Large intestine (tissue), 3 donors: ENCODE data around the gene FOCAD. TPM values are rescaled to one million over a fixed set of nuclear protein-coding genes. Genes with fewer than 3 reads are reported as not detected.

Experiments used
- DNase-seq, 2 donors: peaks; one replicate each; pipeline versions ENCODE4 v3.0.0 to v3.0.0-alpha.2; 2013
- H3K27ac ChIP-seq: one replicate; pipeline ENCODE4 v1.5.1; 2013; ENCODE audit warnings: low read length
- H3K27me3 ChIP-seq: 2 replicates; pipeline ENCODE4 v1.6.1; 2013; ENCODE audit warnings: low read length; ENCODE audit not compliant: control insufficient read depth, insufficient read depth
- H3K36me3 ChIP-seq: 2 replicates; pipeline ENCODE4 v1.6.1; 2013; ENCODE audit warnings: low read length; ENCODE audit not compliant: control insufficient read depth, insufficient read depth
- H3K4me1 ChIP-seq: one replicate; pipeline ENCODE4 v1.6.1; 2013; ENCODE audit warnings: low read length; ENCODE audit not compliant: control insufficient read depth, insufficient read depth
- H3K4me3 ChIP-seq: one replicate; pipeline ENCODE4 v1.5.1; 2013; ENCODE audit warnings: low read length
- H3K9me3 ChIP-seq: one replicate; pipeline ENCODE4 v1.6.1; 2013; ENCODE audit warnings: mild to moderate bottlenecking, low read depth, low read length, moderate library complexity; ENCODE audit not compliant: control insufficient read depth
- WGBS: methylation state at CpG from one replicate; pipeline ENCODE4 v1.1.5; 2013; ENCODE audit warnings: low lambda C conversion rate; ENCODE audit not compliant: insufficient coverage; 5-methylcytosine and 5-hydroxymethylcytosine counted together
- polyA plus RNA-seq: library from polyadenylated mRNA; unstranded; fragments of 120-200 nt; gene quantifications from one replicate; pipeline ENCODE4 v1.2.1, GENCODE V29; 2013

The FOCAD gene
- polyA plus RNA-seq, 1 donor: 16.1 TPM

DNA sequence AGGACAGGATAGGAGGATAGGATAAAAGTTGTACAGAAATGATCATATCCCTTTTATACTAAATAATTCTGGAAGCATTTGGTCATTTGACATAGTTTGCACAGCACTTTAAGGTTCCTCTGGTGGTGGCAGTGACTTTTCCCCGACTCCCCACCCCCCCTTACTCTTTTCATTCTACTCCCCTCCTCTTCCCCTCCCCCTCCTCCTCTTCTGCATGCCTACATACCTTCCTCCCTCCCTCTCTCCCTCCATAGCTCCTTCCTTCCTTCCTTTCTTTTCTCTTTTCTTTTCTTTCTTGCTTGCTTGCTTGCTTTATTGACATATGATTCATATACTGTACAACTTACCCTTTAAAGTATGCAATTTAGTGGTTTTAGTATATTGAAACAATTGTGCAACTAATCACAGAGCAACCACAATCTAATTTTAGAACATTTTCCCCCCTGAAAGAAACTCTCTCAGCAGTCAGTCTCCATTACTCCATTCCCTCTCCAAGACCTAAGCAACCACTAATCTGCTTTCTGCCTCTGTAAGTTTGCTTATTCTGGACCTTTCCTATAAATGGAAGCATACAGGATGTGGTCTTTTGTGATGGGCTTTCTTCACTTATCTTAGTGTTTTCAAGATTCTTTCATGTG is 188.4 kb downstream of the FOCAD start:
- Histone ChIP-seq H3K27me3 (no peaks in the 10 kb centered on the region), H3K27ac (no peak overlapping the region), H3K36me3 (no peaks in the 10 kb centered on the region), H3K4me1 (no peaks in the 10 kb centered on the region), H3K9me3 (no peaks in the 10 kb centered on the region), H3K4me3 (no peak overlapping the region)
- WGBS: no CpG with 5 or more reads among the region's 1 CpG
- no peak for DNase-seq

DNA sequence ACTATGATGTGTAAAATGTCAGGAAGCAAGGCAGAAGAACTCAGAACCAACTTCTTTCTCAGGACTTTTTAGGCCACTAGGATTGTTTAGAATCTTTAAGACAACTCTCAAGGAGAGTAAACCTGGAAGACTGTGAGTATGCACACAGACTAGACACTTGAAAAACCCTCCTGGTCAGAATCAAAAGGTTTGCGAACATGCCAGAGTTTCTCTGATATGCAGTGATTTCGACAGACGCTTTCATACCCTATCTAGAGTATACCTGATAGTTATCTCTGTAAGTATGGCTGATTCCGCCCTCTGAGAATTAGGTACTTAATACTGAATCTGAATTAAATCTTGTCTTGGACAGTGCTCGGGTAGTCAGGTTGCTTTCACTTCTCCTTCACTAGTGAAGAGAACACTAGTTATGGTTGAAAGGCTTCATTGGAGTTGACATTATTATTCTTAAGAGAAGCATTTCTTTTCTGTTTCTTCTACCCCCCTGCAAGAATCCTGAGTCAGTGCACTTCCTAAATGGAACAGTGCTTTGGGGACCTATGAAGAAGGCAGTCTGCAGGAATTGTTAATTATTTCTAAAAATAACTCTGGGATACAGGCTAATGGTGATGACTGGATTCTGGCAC is 189.3 kb downstream of the FOCAD start:
- Histone ChIP-seq H3K27ac (no peak overlapping the region), H3K4me3 (no peak overlapping the region), H3K4me1 (no peaks in the 10 kb centered on the region), H3K9me3 (no peaks in the 10 kb centered on the region), H3K27me3 (no peaks in the 10 kb centered on the region), H3K36me3 (no peaks in the 10 kb centered on the region)
- 100% methylated on average over 1 of the region's 5 CpGs for WGBS
- no peak for DNase-seq

DNA sequence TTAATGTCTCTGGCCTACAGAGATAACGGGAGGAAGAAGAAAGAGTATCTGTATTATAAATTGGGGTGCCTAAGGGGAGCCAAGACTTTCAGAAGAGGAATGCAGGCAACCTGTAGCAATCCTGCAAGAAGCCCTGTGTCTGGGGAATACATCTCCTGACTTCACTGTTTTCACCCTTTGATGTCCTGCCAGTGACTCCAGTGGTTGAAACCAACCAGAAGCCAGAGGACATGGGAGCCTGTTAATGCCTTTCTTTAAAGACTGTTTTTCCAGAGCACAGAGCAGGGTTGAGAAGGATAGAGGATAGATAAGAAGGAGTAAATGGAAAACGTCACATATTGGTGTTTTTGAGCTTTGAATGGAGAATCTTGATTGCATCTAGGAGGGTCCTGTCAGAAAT is 196.2 kb downstream of the FOCAD start:
- WGBS: no CpG with 5 or more reads among the region's 2 CpGs
- Histone ChIP-seq H3K27ac (no peak overlapping the region), H3K36me3 (peaks cover 12% of the 10 kb centered on the region), H3K9me3 (no peaks in the 10 kb centered on the region), H3K4me3 (no peak overlapping the region), H3K27me3 (no peaks in the 10 kb centered on the region), H3K4me1 (no peaks in the 10 kb centered on the region)
- no peak for DNase-seq

DNA sequence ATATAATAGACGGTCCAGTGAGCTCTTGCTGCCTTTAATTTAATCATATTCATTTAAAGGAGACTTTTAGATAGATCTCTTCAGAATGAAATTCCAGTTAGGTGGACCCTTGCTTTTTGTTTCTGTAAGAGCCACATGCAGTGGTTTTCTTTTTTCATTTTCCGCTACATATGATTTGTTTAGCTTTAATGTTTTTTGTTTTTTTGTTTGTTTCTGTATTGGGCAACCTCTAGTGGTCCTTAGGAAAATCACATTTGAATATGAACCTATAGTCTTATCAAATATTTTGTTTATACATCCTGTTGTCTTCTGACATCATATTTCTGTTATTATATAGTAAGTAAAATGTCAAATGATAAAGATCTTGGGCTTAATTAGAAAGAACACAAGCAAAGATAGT is 196.6 kb downstream of the FOCAD start:
- no peak overlapping the region for H3K4me3 ChIP-seq
- H3K36me3 ChIP-seq: peaks cover 12% of the 10 kb centered on the region
- DNase-seq: no peak
- H3K4me1 ChIP-seq: no peaks in the 10 kb centered on the region
- no peak overlapping the region for H3K27ac ChIP-seq
- WGBS: 100% methylated on average over 1 of the region's 2 CpGs
- no peaks in the 10 kb centered on the region for H3K27me3 ChIP-seq
- H3K9me3 ChIP-seq: no peaks in the 10 kb centered on the region

DNA sequence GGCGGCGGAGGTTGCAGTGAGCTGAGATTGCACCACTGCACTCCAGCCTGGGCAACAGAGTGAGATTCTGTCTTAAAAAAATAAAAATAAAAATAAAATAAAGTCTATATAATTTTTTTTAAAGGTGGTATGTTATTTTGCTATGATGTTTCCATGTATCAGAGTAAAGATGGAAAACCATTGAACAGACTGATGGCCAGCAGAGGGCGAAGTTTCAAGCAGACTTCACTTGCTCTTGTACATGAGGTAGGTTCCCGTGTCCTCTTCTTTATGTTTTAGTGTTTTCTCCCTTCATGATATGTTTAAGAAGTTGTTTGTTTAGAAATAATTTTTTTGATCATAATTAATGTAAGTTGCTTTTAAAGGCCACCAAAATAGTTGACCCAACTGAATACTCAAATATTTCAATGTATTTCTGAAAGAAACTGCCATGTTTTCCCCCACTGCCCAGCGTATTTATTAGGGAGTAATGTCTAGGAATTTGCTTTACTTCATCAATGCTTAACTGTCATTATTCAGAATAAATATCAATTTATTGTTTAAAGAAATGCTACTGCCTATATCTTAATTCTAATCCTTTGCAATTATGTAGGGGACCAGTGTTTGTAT is 201.0 kb downstream of the FOCAD start:
- no peak overlapping the region for H3K27ac ChIP-seq
- H3K36me3 ChIP-seq: peaks cover 14% of the 10 kb centered on the region
- H3K9me3 ChIP-seq: no peaks in the 10 kb centered on the region
- peak; percentile 15 to 26 for DNase-seq
- no peaks in the 10 kb centered on the region for H3K27me3 ChIP-seq
- no peak overlapping the region for H3K4me3 ChIP-seq
- H3K4me1 ChIP-seq: no peaks in the 10 kb centered on the region
- 40% methylated on average over 1 of the region's 5 CpGs for WGBS

DNA sequence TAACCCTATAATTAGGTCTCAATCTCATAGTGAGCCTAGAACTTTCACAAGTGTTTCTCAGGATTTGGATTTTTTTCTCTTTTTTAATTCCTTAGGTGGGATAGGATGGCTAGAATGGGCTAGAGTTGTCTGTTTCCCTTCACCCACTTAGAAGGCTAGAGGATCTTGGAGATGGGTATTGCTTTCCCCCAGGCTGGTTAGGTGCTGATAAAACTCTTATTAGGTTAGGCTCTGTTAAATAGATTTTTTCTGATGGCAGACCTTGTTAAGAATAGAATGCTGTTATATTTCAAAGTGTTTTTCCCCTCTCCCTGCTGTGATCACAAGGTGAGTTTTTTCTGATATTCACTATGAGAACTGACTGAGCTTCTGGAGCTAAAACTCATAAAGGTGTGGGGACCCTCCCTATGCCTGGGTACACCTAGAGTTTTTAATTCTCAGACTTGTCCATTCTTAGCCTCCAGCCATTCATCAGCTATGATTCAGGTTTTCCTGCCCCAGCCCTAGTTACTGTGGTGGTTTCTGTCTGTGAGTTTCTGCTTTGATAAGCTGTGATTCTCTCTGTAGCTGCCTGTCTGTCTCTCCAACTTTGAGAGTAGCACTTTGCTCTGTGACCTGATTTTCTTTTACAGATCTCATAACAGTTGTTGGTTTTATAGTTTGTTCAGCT is 215.0 kb downstream of the FOCAD start:
- Histone ChIP-seq H3K9me3 (no peaks in the 10 kb centered on the region), H3K36me3 (no peaks in the 10 kb centered on the region), H3K4me3 (no peak overlapping the region), H3K27ac (no peak overlapping the region), H3K4me1 (peaks cover 3% of the 10 kb centered on the region), H3K27me3 (no peaks in the 10 kb centered on the region)
- DNase-seq: peak; percentile 7 to 55

DNA sequence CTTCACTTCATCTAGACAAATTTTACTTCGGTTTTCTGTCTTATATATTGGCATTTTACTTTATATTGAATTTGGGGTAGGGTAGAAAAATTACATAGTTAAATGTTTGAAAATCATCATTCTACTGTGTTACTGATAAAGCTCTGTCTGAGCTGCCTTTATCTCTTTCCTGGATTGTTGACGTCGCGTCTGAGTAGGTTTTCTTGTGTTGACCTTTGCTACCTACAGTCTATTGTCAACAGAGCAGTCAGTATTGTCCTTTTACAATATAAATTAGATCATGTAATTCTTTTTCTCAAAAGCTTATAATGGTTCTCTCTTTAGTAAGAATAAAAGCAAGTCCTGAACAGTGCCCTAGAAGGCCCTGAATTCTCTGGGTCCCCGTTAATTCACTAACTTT is 219.2 kb downstream of the FOCAD start:
- DNase-seq: peak in 1 of 2 donors; percentile 58
- peaks cover 3% of the 10 kb centered on the region for H3K4me1 ChIP-seq
- 42% methylated on average over 2 of the region's 5 CpGs for WGBS
- H3K9me3 ChIP-seq: no peaks in the 10 kb centered on the region
- H3K4me3 ChIP-seq: no peak overlapping the region
- no peaks in the 10 kb centered on the region for H3K36me3 ChIP-seq
- H3K27me3 ChIP-seq: no peaks in the 10 kb centered on the region
- H3K27ac ChIP-seq: no peak overlapping the region

DNA sequence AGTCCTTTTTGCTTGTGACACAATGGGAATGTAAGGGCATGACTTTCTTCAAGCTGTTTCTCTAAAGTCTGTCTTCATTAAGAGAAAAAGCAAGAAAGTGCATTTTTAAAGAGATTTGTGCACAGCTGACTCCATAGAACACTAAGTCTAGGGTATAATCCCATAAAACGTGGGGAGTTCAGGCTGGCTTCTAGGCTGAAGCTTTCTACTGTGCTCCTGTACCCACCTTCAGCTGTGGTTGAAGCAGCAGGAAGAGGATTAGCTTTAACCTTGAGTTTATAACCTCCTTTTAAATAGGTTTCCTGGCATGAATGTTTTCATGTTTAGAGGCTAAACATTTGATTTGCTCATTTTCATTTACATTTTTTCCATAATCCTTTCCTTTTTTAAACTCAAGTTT is 220.9 kb downstream of the FOCAD start:
- H3K36me3 ChIP-seq: no peaks in the 10 kb centered on the region
- DNase-seq: no peak
- H3K27ac ChIP-seq: no peak overlapping the region
- H3K4me3 ChIP-seq: no peak overlapping the region
- peaks cover 3% of the 10 kb centered on the region for H3K4me1 ChIP-seq
- H3K9me3 ChIP-seq: no peaks in the 10 kb centered on the region
- H3K27me3 ChIP-seq: no peaks in the 10 kb centered on the region
- no CpG with 5 or more reads among the region's 1 CpG for WGBS

DNA sequence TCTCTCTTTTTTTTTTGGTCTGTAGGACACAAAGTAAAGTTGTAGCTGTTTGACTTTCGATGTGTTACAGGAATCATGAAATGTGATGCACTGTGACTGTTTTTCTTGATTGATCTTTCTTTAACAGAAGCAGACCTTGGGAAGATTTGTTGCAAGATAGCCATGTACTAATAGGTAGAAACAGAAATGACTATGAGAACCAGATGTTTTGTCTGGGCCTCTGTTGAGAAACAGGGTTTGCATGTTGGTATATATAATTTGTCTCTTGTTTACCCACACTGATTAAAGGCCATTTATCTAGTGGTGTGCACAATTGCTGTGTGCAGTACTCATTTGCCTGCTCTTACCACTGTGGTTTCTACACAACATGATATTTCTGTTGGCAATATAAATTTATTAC is 222.3 kb downstream of the FOCAD start:
- H3K4me3 ChIP-seq: no peak overlapping the region
- H3K36me3 ChIP-seq: no peaks in the 10 kb centered on the region
- DNase-seq: peak in 1 of 2 donors; percentile 5
- no CpG with 5 or more reads among the region's 1 CpG for WGBS
- no peaks in the 10 kb centered on the region for H3K27me3 ChIP-seq
- peaks cover 3% of the 10 kb centered on the region for H3K4me1 ChIP-seq
- no peaks in the 10 kb centered on the region for H3K9me3 ChIP-seq
- no peak overlapping the region for H3K27ac ChIP-seq

DNA sequence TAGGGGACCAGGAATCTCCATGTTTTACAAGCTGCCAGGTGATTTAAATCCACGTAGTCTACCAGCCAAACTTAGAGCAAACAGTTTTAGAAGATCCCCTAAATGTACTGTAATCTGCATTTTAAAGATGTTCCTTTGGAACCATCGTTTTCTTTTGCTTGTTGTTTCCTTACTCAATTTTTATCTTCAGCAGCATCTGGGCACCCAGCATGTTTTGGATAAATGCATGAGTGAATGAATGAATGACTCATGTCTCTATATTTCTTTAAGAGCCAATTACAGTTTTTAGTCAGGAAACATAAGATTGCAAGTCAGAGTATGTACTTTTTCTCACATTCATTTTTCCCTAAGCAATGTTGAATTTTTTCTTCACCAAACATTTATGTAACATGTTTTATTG is 224.4 kb downstream of the FOCAD start:
- no peak overlapping the region for H3K4me3 ChIP-seq
- no peak for DNase-seq
- peaks cover 1% of the 10 kb centered on the region for H3K4me1 ChIP-seq
- no peaks in the 10 kb centered on the region for H3K27me3 ChIP-seq
- no peak overlapping the region for H3K27ac ChIP-seq
- H3K9me3 ChIP-seq: no peaks in the 10 kb centered on the region
- peaks cover 2% of the 10 kb centered on the region for H3K36me3 ChIP-seq
- WGBS: 89% methylated on average over 1 of the region's 2 CpGs
